Progenitor cell of endocrine pancreas (in vitro differentiated cells): Measurements from ENCODE around the gene NOLC1. TPM values are rescaled to one million over a fixed set of nuclear protein-coding genes. Genes with fewer than 3 reads are reported as not detected.
A peak's percentile ranks its signal among the peaks of the same experiment; 100 is the strongest.

ENCODE experiments used
- DNase-seq: peaks from one replicate; pipeline ENCODE4 v3.0.0; 2021; ENCODE audit warnings: low spot score; ENCODE audit not compliant: unreplicated experiment
- H3K27ac Mint-ChIP-seq: 2 replicates; pipeline ENCODE4 v1.8.0; 2021; ENCODE audit warnings: mild to moderate bottlenecking, moderate library complexity, mixed read lengths
- H3K27me3 Mint-ChIP-seq: 2 replicates; pipeline ENCODE4 v1.8.0; 2021; ENCODE audit warnings: mixed read lengths
- H3K36me3 Mint-ChIP-seq: 2 replicates; pipeline ENCODE4 v1.8.0; 2022; ENCODE audit warnings: mixed read lengths; ENCODE audit not compliant: insufficient read depth
- H3K4me1 Mint-ChIP-seq: 2 replicates; pipeline ENCODE4 v1.8.0; 2021; ENCODE audit warnings: low read depth, mixed read lengths
- H3K4me3 Mint-ChIP-seq: 2 replicates; pipeline ENCODE4 v1.8.0; 2021; ENCODE audit warnings: low read depth, mild to moderate bottlenecking, moderate library complexity, mixed read lengths
- H3K9me3 Mint-ChIP-seq: 2 replicates; pipeline ENCODE4 v1.8.0; 2021; ENCODE audit warnings: low read depth, mixed read lengths
- CTCF ChIP-seq: fragments of 200-600 bp; sonication (generic); IDR thresholded peaks from one replicate; pipeline ENCODE4 v1.5.0; 2021; ENCODE audit warnings: antibody characterized with exemption, mild to moderate bottlenecking; ENCODE audit not compliant: unreplicated experiment
- total RNA-seq: library from RNA; stranded (reverse); gene quantifications from 2 replicates; pipeline ENCODE4 v1.2.1, GENCODE V29; 2021

The NOLC1 gene
- total RNA-seq, 1 donor from 2014 or later: 64.7 TPM

- no peak for DNase-seq
- Mint-ChIP-seq H3K27me3 (no peaks in the 10 kb centered on the region), H3K36me3 (peaks cover 15% of the 10 kb centered on the region), H3K4me1 (peaks cover 16% of the 10 kb centered on the region), H3K9me3 (no peaks in the 10 kb centered on the region), H3K27ac (peak overlapping the region; percentile 86), H3K4me3 (peak overlapping the region; percentile 56)
- no peak for TF ChIP-seq CTCF
Observed at GRCh38 chr10:102154466-102155116, 2.4 kb downstream of the NOLC1 start.

DNA sequence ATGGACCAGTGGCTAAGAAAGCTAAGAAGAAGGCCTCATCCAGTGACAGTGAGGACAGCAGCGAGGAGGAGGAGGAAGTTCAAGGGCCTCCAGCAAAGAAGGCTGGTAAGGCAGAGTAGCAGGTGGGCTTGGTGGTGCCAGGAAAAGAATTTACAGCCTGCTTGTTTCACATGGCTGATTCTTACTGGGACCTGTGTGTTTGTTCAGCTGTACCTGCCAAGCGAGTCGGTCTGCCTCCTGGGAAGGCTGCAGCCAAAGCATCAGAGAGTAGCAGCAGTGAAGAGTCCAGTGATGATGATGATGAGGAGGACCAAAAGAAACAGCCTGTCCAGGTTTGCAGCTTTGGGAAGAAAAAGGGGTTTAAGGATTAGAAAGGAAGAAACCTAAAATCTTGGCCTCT is 5.0 kb downstream of the NOLC1 start:
- no peak for TF ChIP-seq CTCF
- Mint-ChIP-seq H3K36me3 (peaks cover 18% of the 10 kb centered on the region), H3K27ac (peak overlapping the region; percentile 5), H3K9me3 (no peaks in the 10 kb centered on the region), H3K4me1 (peaks cover 9% of the 10 kb centered on the region), H3K4me3 (no peak overlapping the region), H3K27me3 (no peaks in the 10 kb centered on the region)
- DNase-seq: no peak

GRCh38 chr10:102159051-102159597 is 6.9 kb downstream of the NOLC1 start:
- Mint-ChIP-seq H3K9me3 (no peaks in the 10 kb centered on the region), H3K4me3 (no peak overlapping the region), H3K27ac (peak overlapping the region; percentile 56), H3K36me3 (peaks cover 20% of the 10 kb centered on the region), H3K27me3 (no peaks in the 10 kb centered on the region), H3K4me1 (no peaks in the 10 kb centered on the region)
- no peak for DNase-seq
- TF ChIP-seq CTCF: no peak

DNA sequence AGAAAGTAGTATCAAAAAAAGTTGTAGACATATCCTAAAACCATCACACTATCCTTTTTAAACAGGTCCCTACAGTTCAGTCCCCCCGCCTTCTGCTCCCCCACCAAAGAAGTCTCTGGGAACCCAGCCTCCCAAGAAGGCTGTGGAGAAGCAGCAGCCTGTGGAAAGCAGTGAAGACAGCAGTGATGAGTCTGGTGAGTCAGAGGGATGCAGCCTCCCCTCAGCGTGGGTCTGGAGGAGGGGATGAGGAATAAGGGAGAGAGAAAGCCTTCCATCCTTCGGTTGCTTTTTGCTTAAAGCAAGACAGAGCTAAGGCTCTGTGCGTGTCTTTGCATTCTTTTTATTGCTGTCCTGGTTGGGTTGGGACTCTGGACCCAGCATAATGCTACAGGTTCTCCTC is 7.6 kb downstream of the NOLC1 start:
- DNase-seq: no peak
- Mint-ChIP-seq H3K27me3 (no peaks in the 10 kb centered on the region), H3K4me1 (no peaks in the 10 kb centered on the region), H3K4me3 (no peak overlapping the region), H3K27ac (no peak overlapping the region), H3K9me3 (no peaks in the 10 kb centered on the region), H3K36me3 (peaks cover 20% of the 10 kb centered on the region)
- TF ChIP-seq CTCF: no peak

DNA sequence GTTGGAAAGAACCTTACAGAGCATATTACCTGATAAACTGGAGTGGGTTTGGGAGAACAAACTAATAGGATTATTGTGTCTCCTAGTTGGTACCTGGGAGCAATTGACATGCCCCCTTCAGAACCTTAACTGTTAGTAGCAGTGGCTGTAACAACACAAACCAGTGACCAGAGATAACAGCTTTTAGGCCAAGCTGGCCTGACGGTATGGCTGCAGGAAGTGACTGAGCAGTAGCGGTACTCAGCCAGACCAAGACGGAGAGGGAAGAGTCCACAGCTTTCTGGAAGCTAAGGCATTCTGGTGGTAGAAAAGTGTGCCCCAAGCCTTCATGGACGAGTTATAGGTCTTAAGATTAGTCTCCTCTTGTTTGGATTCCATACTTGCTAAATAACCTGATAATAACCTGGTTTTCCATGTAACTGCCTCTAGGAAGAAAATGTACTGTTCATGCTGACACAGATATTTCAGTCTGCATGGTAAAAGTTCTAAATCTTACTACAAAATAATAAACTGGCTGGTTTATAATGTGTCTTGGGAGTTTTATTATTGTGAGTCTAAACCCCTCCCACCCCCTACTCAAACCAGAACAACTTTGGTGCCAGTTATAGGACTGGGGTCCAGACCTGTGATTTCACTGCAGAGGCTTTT is 11.3 kb downstream of the NOLC1 start:
- TF ChIP-seq CTCF: no peak

More for the DNA sequence above, 11.3 kb downstream of the NOLC1 start:
- no peak for DNase-seq
- H3K27me3 Mint-ChIP-seq: no peaks in the 10 kb centered on the region
- H3K9me3 Mint-ChIP-seq: no peaks in the 10 kb centered on the region
- peaks cover 14% of the 10 kb centered on the region for H3K36me3 Mint-ChIP-seq
- H3K4me1 Mint-ChIP-seq: no peaks in the 10 kb centered on the region
- H3K27ac Mint-ChIP-seq: no peak overlapping the region
- H3K4me3 Mint-ChIP-seq: no peak overlapping the region
